GM12874 (cell line): ENCODE results near the gene TMEM108.

Experiments
- CTCF ChIP-seq: IDR thresholded peaks from 2 replicates; pipeline ENCODE4 v1.5.1; 2011; ENCODE audit warnings: low read depth, mild to moderate bottlenecking, control low read depth, low read length, moderate library complexity; ENCODE audit not compliant: insufficient read depth

TMEM108 gene

GRCh38 chr3:133426721-133427120, 388.5 kb downstream of the TMEM108 start:
- no peak for TF ChIP-seq CTCF

GRCh38 chr3:133428552-133428951, 390.4 kb downstream of the TMEM108 start:
- TF ChIP-seq CTCF, result no peak

- no peak for TF ChIP-seq CTCF
Measured at GRCh38 chr3:133429063-133429462, 390.9 kb downstream of the TMEM108 start.

- TF ChIP-seq CTCF, result no peak
Measured at GRCh38 chr3:133439563-133439962, 401.4 kb downstream of the TMEM108 start.

- no peak for TF ChIP-seq CTCF
Measured at GRCh38 chr3:133440652-133441051, 402.5 kb downstream of the TMEM108 start.

GRCh38 chr3:133441867-133442270, 403.7 kb downstream of the TMEM108 start:
- no peak for TF ChIP-seq CTCF

- TF ChIP-seq CTCF, result no peak
Measured at GRCh38 chr3:133442518-133442917, 404.3 kb downstream of the TMEM108 start.

GRCh38 chr3:133443649-133444422, 405.6 kb downstream of the TMEM108 start:
- no peak for TF ChIP-seq CTCF
